AG04450 (cell line): ENCODE results near the gene KCNN1. TPM values are rescaled to one million over a fixed set of nuclear protein-coding genes. Genes with fewer than 3 reads are reported as not detected.
A peak's percentile ranks its signal among the peaks of the same experiment; 100 is the strongest.

Source experiments
- CTCF ChIA-PET: fragments of 300-600, 350-600 bp; formaldehyde crosslinking; extraction: SDS; loops from one replicate; lab custom pipeline; 2022; ENCODE audit warnings: antibody characterized with exemption, inconsistent platforms; lab: Charles Lee
- POLR2A ChIA-PET: fragments of 350-600 bp; formaldehyde crosslinking; extraction: SDS; loops from one replicate; lab custom pipeline; 2021; ENCODE audit warnings: antibody characterized with exemption, inconsistent platforms; lab: Yijun Ruan, JAX
- DNase-seq: peaks from one replicate; pipeline ENCODE4 v3.0.0-alpha.2; 2011; ENCODE audit warnings: low read depth, low spot score
- H3K27ac ChIP-seq: one replicate; pipeline ENCODE4 v1.5.1; 2012; ENCODE audit warnings: low read depth, low read length, control low read depth
- H3K27me3 ChIP-seq: one replicate; pipeline ENCODE4 v1.6.0; 2012; ENCODE audit warnings: low read length; ENCODE audit not compliant: control insufficient read depth, insufficient read depth
- H3K4me3 ChIP-seq: 2 replicates; pipeline ENCODE4 v1.5.1; 2011; ENCODE audit warnings: mild to moderate bottlenecking, low read depth, low read length, control low read depth
- H3K9me3 ChIP-seq: 2 replicates; pipeline ENCODE4 v1.5.1; 2012; ENCODE audit warnings: low read length; ENCODE audit not compliant: control insufficient read depth, insufficient read depth
- polyA plus RNA-seq: library from polyadenylated mRNA; depleted of rRNA; stranded (reverse); fragments of >200 nt; gene quantifications from 2 replicates; pipeline ENCODE4 v1.2.3, GENCODE V29; 2011; rRNA removed
- small RNA-seq: library from RNA; depleted of rRNA; stranded (forward); fragments of <200 nt; gene quantifications from one replicate; pipeline ENCODE3, GENCODE V24; 2012; ENCODE audit warnings: low read depth; ENCODE audit not compliant: insufficient read length
- TF ChIP-seq, protein P1 (sequence below): IDR thresholded peaks from 2 replicates; pipeline ENCODE4 v1.5.1; 2011; ENCODE audit warnings: low read depth, low read length, control low read depth, inconsistent platforms

KCNN1 gene
- polyA plus RNA-seq, 1 experiment: 0.07 TPM

- H3K9me3 ChIP-seq: peaks cover 6% of the 10 kb centered on the region; the same call in 1 of the 2 replicates
- peak overlapping the region; percentile 11 for H3K27ac ChIP-seq
- POLR2A ChIA-PET: interaction anchor here (0.6 to 0.8 kb wide), 2 partner anchors 10 to 21 kb away, joined by 7 to 8 read pairs; no protein-coding TSS in a partner anchor
- DNase-seq: no peak
- CTCF ChIA-PET: interaction anchor here (0.6 to 1.0 kb wide), 2 partner anchors 12 to 14 kb away, joined by 3 read pairs; no protein-coding TSS in a partner anchor
- H3K4me3 ChIP-seq: peak overlapping the region; percentile 46
- H3K27me3 ChIP-seq: peaks cover 5% of the 10 kb centered on the region
- TF ChIP-seq, protein P1, sequence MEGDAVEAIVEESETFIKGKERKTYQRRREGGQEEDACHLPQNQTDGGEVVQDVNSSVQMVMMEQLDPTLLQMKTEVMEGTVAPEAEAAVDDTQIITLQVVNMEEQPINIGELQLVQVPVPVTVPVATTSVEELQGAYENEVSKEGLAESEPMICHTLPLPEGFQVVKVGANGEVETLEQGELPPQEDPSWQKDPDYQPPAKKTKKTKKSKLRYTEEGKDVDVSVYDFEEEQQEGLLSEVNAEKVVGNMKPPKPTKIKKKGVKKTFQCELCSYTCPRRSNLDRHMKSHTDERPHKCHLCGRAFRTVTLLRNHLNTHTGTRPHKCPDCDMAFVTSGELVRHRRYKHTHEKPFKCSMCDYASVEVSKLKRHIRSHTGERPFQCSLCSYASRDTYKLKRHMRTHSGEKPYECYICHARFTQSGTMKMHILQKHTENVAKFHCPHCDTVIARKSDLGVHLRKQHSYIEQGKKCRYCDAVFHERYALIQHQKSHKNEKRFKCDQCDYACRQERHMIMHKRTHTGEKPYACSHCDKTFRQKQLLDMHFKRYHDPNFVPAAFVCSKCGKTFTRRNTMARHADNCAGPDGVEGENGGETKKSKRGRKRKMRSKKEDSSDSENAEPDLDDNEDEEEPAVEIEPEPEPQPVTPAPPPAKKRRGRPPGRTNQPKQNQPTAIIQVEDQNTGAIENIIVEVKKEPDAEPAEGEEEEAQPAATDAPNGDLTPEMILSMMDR: no peak
Measured at GRCh38 chr19:18044825-18045304, 78.0 kb downstream of the KCNN1 start.

DNA sequence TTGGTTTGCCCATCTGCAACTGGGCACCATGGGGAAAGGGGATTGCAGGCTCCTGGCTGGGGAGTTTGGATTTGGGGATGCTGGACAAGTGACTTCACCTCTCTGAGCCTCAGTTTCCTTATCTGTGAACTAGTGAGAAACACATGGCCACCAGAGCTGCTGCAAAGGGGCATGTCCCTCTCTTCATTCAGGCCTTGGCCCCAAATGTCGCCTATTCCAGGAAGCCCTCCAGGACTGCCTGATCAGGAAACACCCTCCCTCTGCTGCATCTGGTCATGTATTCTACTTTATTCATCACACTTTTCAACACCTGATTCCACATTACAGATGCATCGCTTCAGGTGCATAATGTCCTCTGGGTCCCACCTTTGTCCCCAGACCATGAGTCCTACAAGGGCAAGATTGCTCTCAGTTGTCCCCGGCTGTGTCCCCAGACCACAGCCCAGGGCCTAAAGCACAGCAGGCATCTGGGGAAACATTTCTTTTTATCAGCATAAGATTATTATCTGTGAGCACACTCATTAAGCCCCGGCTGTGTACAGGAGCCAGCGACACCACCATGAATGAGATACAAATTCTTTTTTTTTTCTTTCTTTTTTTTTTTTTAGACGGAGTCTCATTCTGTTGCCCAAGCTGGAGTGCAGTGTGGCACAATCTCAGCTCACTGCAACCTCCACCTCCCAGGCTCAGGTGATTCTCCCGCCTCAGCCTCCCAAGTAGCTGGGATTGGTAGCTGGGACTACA, 78.6 kb downstream of the KCNN1 start:
- peaks cover 4% of the 10 kb centered on the region; the same call in 1 of the 2 replicates for H3K9me3 ChIP-seq
- ChIA-PET POLR2A (interaction anchor here (0.6 to 0.8 kb wide), 3 partner anchors 10 to 739 kb away, joined by 6 to 8 read pairs (median 7); no protein-coding TSS in a partner anchor), CTCF (interaction anchor here (0.6 to 1.5 kb wide), 2 partner anchors 11 to 14 kb away, joined by 3 read pairs; no protein-coding TSS in a partner anchor)
- peak overlapping the region; percentile 11 for H3K27ac ChIP-seq
- TF ChIP-seq, protein P1: no peak
- H3K27me3 ChIP-seq: peaks cover 5% of the 10 kb centered on the region
- peak overlapping the region; percentile 46 for H3K4me3 ChIP-seq
- DNase-seq: no peak

- DNase-seq: no peak
- H3K27ac ChIP-seq: no peak overlapping the region
- no peak overlapping the region for H3K4me3 ChIP-seq
- POLR2A ChIA-PET: interaction anchor here (0.7 kb wide), 1 partner anchor 740 kb away, joined by 6 read pairs; no protein-coding TSS in a partner anchor
- no peaks in the 10 kb centered on the region for H3K9me3 ChIP-seq
- CTCF ChIA-PET: interaction anchor here (1.5 kb wide), 1 partner anchor 13 kb away, joined by 3 read pairs; no protein-coding TSS in a partner anchor
- TF ChIP-seq, protein P1: no peak
- H3K27me3 ChIP-seq: no peaks in the 10 kb centered on the region
Measured at GRCh38 chr19:18046059-18046718, 79.3 kb downstream of the KCNN1 start.

- TF ChIP-seq, protein P1: no peak
- no peak overlapping the region for H3K27ac ChIP-seq
- ChIA-PET POLR2A (no interaction called here), CTCF (no interaction called here)
- no peak overlapping the region for H3K4me3 ChIP-seq
- DNase-seq: no peak
- H3K27me3 ChIP-seq: peaks cover 8% of the 10 kb centered on the region
- no peaks in the 10 kb centered on the region; the same call in 1 of the 2 replicates for H3K9me3 ChIP-seq
Measured at GRCh38 chr19:18049385-18049784, 82.5 kb downstream of the KCNN1 start.

Small RNAs within 50 kb of the gene (small RNA-seq; reads per million reads assigned to genes)
- gene RNA5SP468: not detected

Other genes with a start within 250 kb of the KCNN1 start
- 8.2 and 14.3 TPM in 2 replicates for gene MAP1S, start 247.6 kb upstream of the KCNN1 start, polyA plus RNA-seq
- 0.15 and 0.35 TPM in 2 replicates for gene FCHO1, start 215.6 kb upstream of the KCNN1 start, polyA plus RNA-seq
- not detected in 2 replicates for gene B3GNT3, start 172.0 kb upstream of the KCNN1 start, polyA plus RNA-seq
- not detected in 2 replicates for gene INSL3, start 145.6 kb upstream of the KCNN1 start, polyA plus RNA-seq
- 0.99 and 1.4 TPM in 2 replicates for gene JAK3, start 119.1 kb upstream of the KCNN1 start, polyA plus RNA-seq
- gene RPL18A, start 107.2 kb upstream of the KCNN1 start, polyA plus RNA-seq: 890 and 1,276 TPM in 2 replicates
- gene SLC5A5, start 95.2 kb upstream of the KCNN1 start, polyA plus RNA-seq: not detected in 2 replicates
- gene CCDC124, start 34.1 kb upstream of the KCNN1 start, polyA plus RNA-seq: 36.0 and 40.9 TPM in 2 replicates
- 2.3 TPM in 2 replicates for gene ARRDC2, start 41.1 kb downstream of the KCNN1 start, polyA plus RNA-seq
- 0.05 and 0.14 TPM in 2 replicates for gene IL12RB1, start 119.8 kb downstream of the KCNN1 start, polyA plus RNA-seq
- 2.1 and 2.5 TPM in 2 replicates for gene MAST3, start 130.7 kb downstream of the KCNN1 start, polyA plus RNA-seq
- gene PIK3R2, start 186.1 kb downstream of the KCNN1 start, polyA plus RNA-seq: 19.7 and 23.3 TPM in 2 replicates
- 6.9 and 8.1 TPM in 2 replicates for gene IFI30, start 206.7 kb downstream of the KCNN1 start, polyA plus RNA-seq
- 8.2 and 13.4 TPM in 2 replicates for gene MPV17L2, start 226.1 kb downstream of the KCNN1 start, polyA plus RNA-seq
- gene RAB3A, start 236.9 kb downstream of the KCNN1 start, polyA plus RNA-seq: 2.8 and 6.1 TPM in 2 replicates